Spleen (tissue), 11 donors: Measurements from ENCODE around the gene KCNJ3. TPM values are rescaled to one million over a fixed set of nuclear protein-coding genes. Genes with fewer than 3 reads are reported as not detected.

ENCODE experiments used
- DNase-seq: peaks from one replicate; pipeline ENCODE4 v3.0.0-alpha.2; 2020
- H3K27ac ChIP-seq, 8 donors: fragments of 200-600 bp; sonication (generic) in 7 of 8; 1 replicate in 4 of 8; 2 replicates in 4 of 8; pipeline versions ENCODE4 v1.5.0 to v1.8.0; 2016 to 2021; ENCODE audit warnings: inconsistent platforms in 4 of 8, mild to moderate bottlenecking in 4 of 8, moderate library complexity in 1 of 8
- H3K27me3 ChIP-seq, 7 donors: fragments of 200-600 bp; sonication (generic) in 6 of 7; replicated peaks in 1 of 7; 1 replicate in 4 of 7; 2 replicates in 3 of 7; pipeline versions ENCODE4 v1.5.0 to v1.8.0; 2016 to 2021; ENCODE audit warnings: inconsistent platforms in 3 of 7, mild to moderate bottlenecking in 1 of 7
- H3K36me3 ChIP-seq, 6 donors: fragments of 200-600 bp; sonication (generic) in 5 of 6; 1 replicate in 4 of 6; 2 replicates in 2 of 6; pipeline versions ENCODE4 v1.5.0 to v1.8.0; 2016 to 2021; ENCODE audit warnings: inconsistent platforms in 2 of 6
- H3K4me1 ChIP-seq, 6 donors: fragments of 200-600 bp; sonication (generic) in 5 of 6; 1 replicate in 3 of 6; 2 replicates in 3 of 6; pipeline versions ENCODE4 v1.5.0 to v1.8.0; 2016 to 2021; ENCODE audit warnings: inconsistent platforms in 3 of 6
- H3K4me3 ChIP-seq, 8 donors: fragments of 200-600 bp; sonication (generic) in 7 of 8; 1 replicate in 4 of 8; 2 replicates in 4 of 8; pipeline versions ENCODE4 v1.5.0 to v1.8.0; 2016 to 2021; ENCODE audit warnings: inconsistent platforms in 4 of 8, mild to moderate bottlenecking in 4 of 8, moderate library complexity in 2 of 8
- H3K9me3 ChIP-seq, 8 donors: fragments of 200-600 bp; sonication (generic) in 7 of 8; 1 replicate in 4 of 8; 2 replicates in 4 of 8; pipeline versions ENCODE4 v1.5.0 to v1.8.0; 2016 to 2021; ENCODE audit warnings: inconsistent platforms in 4 of 8
- CTCF ChIP-seq, 11 experiments: fragments of 200-600 bp in 7 of 11; fragments of 450-650 bp in 4 of 11; sonication (generic) in 4 of 11; IDR thresholded peaks in 8 of 11; conservative IDR thresholded peaks in 3 of 11; 1 replicate in 7 of 11; 2 replicates in 4 of 11; pipeline versions ENCODE4 v1.4.0 to v1.8.0; 2016 to 2021; ENCODE audit warnings: antibody characterized with exemption in 11 of 11, inconsistent platforms in 4 of 11, mild to moderate bottlenecking in 1 of 11
- POLR2A ChIP-seq, 3 donors: fragments of 450-650 bp; IDR thresholded peaks; one replicate each; pipeline ENCODE4 v1.5.1; 2017; ENCODE audit warnings: antibody characterized with exemption in 3 of 3, mild to moderate bottlenecking in 1 of 3
- POLR2AphosphoS5 ChIP-seq, 3 donors: sonication (generic); formaldehyde crosslinking; IDR thresholded peaks; one replicate each; pipeline ENCODE4 v1.5.1; 2017; ENCODE audit warnings: antibody characterized with exemption in 3 of 3
- WGBS, 5 donors: extraction: QIAGEN DNeasy Blood & Tissue Kit in 3 of 5; methylation state at CpG; one replicate each; pipeline versions ENCODE4 v1.1.5 to v1.1.7; 2013 to 2018; 5-methylcytosine and 5-hydroxymethylcytosine counted together
- intact Hi-C: fragments of 100-400 bp; cut with DNase I; formaldehyde crosslinking; loops from one replicate; pipeline ENCODE4 v1.15.0; 2023; ENCODE audit warnings: low total_unique reads
- polyA plus RNA-seq, 3 donors: library from polyadenylated mRNA; stranded (reverse); fragments of 200-250 nt; gene quantifications; one replicate each; pipeline ENCODE4 v1.2.1, GENCODE V29; 2013
- total RNA-seq, 7 donors: library from RNA; depleted of rRNA in 3 of 7; stranded (reverse); fragments of >200 nt in 3 of 7; fragmentation: NEBNext Ultra II Directional in 4 of 7; extraction: Animal tissue kit (Norgen Biotek cat#: 25700) in 4 of 7; gene quantifications; one replicate each; pipeline versions ENCODE4 v1.1.0 to v1.2.1, GENCODE V29; 2016 to 2021
- donor health status: healthy with polysubstance abuse.
- donor health status: DM: no; HTN: no; CAD: no; lungs with moderate emphysema.
- donor health status: DM: no; HTN: no; CAD: no.
- donor health status: Bipolar disorder and iron deficiency.
- donor health status: healthy.
- donor health status: DM: no; HTN: no; CAD: no.
- donor health status: DM: yes; HTN: yes; CAD: no.

The KCNJ3 gene
- total and polyA plus RNA-seq, 10 donors, result 0.12 to 2.4 (median 0.98) TPM

GRCh38 chr2:154814856-154815255 lies 116.4 kb downstream of the KCNJ3 start:
- H3K9me3 ChIP-seq, result no peaks in the 10 kb centered on the region
- H3K4me3 ChIP-seq, result no peak overlapping the region
- intact Hi-C loops, result no loop called here
- H3K27me3 ChIP-seq, result no peaks in the 10 kb centered on the region
- no peak for DNase-seq
- H3K36me3 ChIP-seq, result no peaks in the 10 kb centered on the region
- TF ChIP-seq POLR2AphosphoS5 (IDR thresholded peaks at IDR 0.05) (no peak), CTCF (IDR thresholded peaks at IDR 0.05 in 8 of 11, conservative IDR thresholded peaks at IDR 0.05 in 3 of 11) (no peak), POLR2A (IDR thresholded peaks at IDR 0.05) (no peak)
- 76 to 93% (median 89%) methylated on average over 1 of the region's 1 CpG for WGBS, 5 donors
- no peak overlapping the region for H3K27ac ChIP-seq
- no peaks in the 10 kb centered on the region for H3K4me1 ChIP-seq

- Histone ChIP-seq H3K4me3 (no peak overlapping the region), H3K4me1 (no peaks in the 10 kb centered on the region), H3K9me3 (no peaks in the 10 kb centered on the region), H3K27ac (no peak overlapping the region), H3K27me3 (no peaks in the 10 kb centered on the region), H3K36me3 (no peaks in the 10 kb centered on the region)
- no peak for DNase-seq
- TF ChIP-seq POLR2AphosphoS5 (IDR thresholded peaks at IDR 0.05), result no peak
- no peak for TF ChIP-seq CTCF (IDR thresholded peaks at IDR 0.05 in 8 of 11, conservative IDR thresholded peaks at IDR 0.05 in 3 of 11)
- no peak for TF ChIP-seq POLR2A (IDR thresholded peaks at IDR 0.05)
- intact Hi-C loops, result no loop called here
- 43 to 100% (median 73%) methylated on average over 2 of the region's 2 CpGs for WGBS, 5 donors
Measured at GRCh38 chr2:154825358-154825757, 126.9 kb downstream of the KCNJ3 start.

GRCh38 chr2:154826827-154827226 lies 128.3 kb downstream of the KCNJ3 start:
- Histone ChIP-seq H3K4me3 (no peak overlapping the region), H3K27ac (no peak overlapping the region), H3K27me3 (no peaks in the 10 kb centered on the region), H3K9me3 (no peaks in the 10 kb centered on the region), H3K36me3 (no peaks in the 10 kb centered on the region), H3K4me1 (no peaks in the 10 kb centered on the region)
- 78 to 85% (median 81%) methylated on average over 5 of the region's 5 CpGs for WGBS, 5 donors
- no peak for TF ChIP-seq POLR2AphosphoS5 (IDR thresholded peaks at IDR 0.05)
- DNase-seq, result no peak
- intact Hi-C loops, result no loop called here

- H3K4me1 ChIP-seq, result no peaks in the 10 kb centered on the region
- no peaks in the 10 kb centered on the region for H3K36me3 ChIP-seq
- DNase-seq, result no peak
- intact Hi-C loops, result no loop called here
- 81 to 84% (median 83%) methylated on average over 1 of the region's 1 CpG for WGBS, 5 donors
- no peaks in the 10 kb centered on the region for H3K27me3 ChIP-seq
- H3K4me3 ChIP-seq, result no peak overlapping the region
- no peaks in the 10 kb centered on the region for H3K9me3 ChIP-seq
- TF ChIP-seq POLR2A (IDR thresholded peaks at IDR 0.05), result no peak
- TF ChIP-seq POLR2AphosphoS5 (IDR thresholded peaks at IDR 0.05), result no peak
- no peak for TF ChIP-seq CTCF (IDR thresholded peaks at IDR 0.05 in 8 of 11, conservative IDR thresholded peaks at IDR 0.05 in 3 of 11)
- H3K27ac ChIP-seq, result no peak overlapping the region
Measured at GRCh38 chr2:154827286-154827685, 128.8 kb downstream of the KCNJ3 start.

- no peaks in the 10 kb centered on the region for H3K36me3 ChIP-seq
- no peak overlapping the region for H3K27ac ChIP-seq
- no peaks in the 10 kb centered on the region for H3K27me3 ChIP-seq
- intact Hi-C loops, result no loop called here
- 72 to 93% (median 76%) methylated on average over 2 of the region's 2 CpGs for WGBS, 5 donors
- no peaks in the 10 kb centered on the region for H3K9me3 ChIP-seq
- no peaks in the 10 kb centered on the region for H3K4me1 ChIP-seq
- no peak overlapping the region for H3K4me3 ChIP-seq
- no peak for DNase-seq
- TF ChIP-seq POLR2AphosphoS5 (IDR thresholded peaks at IDR 0.05), result no peak
- no peak for TF ChIP-seq POLR2A (IDR thresholded peaks at IDR 0.05)
- no peak for TF ChIP-seq CTCF (IDR thresholded peaks at IDR 0.05 in 8 of 11, conservative IDR thresholded peaks at IDR 0.05 in 3 of 11)
Measured at GRCh38 chr2:154832711-154833110, 134.2 kb downstream of the KCNJ3 start.
